Transverse colon (tissue), 4 donors: ENCODE results near the gene MAF. TPM values are rescaled to one million over a fixed set of nuclear protein-coding genes. Genes with fewer than 3 reads are reported as not detected.

Experiments used
- DNase-seq: peaks from one replicate; pipeline ENCODE4 v3.0.0-alpha.2; 2019
- H3K27ac ChIP-seq, 4 donors: fragments of 200-600 bp; sonication (generic); 2 replicates each; pipeline ENCODE4 v1.5.1; 2016 to 2018; ENCODE audit warnings: inconsistent platforms in 4 of 4
- H3K27me3 ChIP-seq: fragments of 200-600 bp; sonication (generic); 2 replicates; pipeline ENCODE4 v1.5.1; 2017; ENCODE audit warnings: inconsistent platforms
- H3K36me3 ChIP-seq, 4 donors: fragments of 200-600 bp; sonication (generic); 2 replicates each; pipeline ENCODE4 v1.5.1; 2017 to 2019; ENCODE audit warnings: inconsistent platforms in 4 of 4
- H3K4me1 ChIP-seq, 4 donors: fragments of 200-600 bp; sonication (generic); 2 replicates each; pipeline ENCODE4 v1.5.1; 2017 to 2020; ENCODE audit warnings: inconsistent platforms in 4 of 4
- H3K4me3 ChIP-seq, 4 donors: fragments of 200-600 bp; sonication (generic); 1 replicate in 1 of 4; 2 replicates in 3 of 4; pipeline versions ENCODE4 v1.5.1 to v1.6.1; 2017 to 2019; ENCODE audit warnings: inconsistent platforms in 4 of 4
- H3K9me3 ChIP-seq, 2 donors: fragments of 200-600 bp; sonication (generic); 2 replicates each; pipeline ENCODE4 v1.5.1; 2017 to 2019; ENCODE audit warnings: inconsistent platforms in 2 of 2
- EP300 ChIP-seq: sonication (generic); formaldehyde crosslinking; IDR thresholded peaks from one replicate; pipeline ENCODE4 v1.6.1; 2017; ENCODE audit warnings: antibody characterized with exemption, low read depth
- POLR2A ChIP-seq: fragments of 450-650 bp; IDR thresholded peaks from one replicate; pipeline ENCODE4 v1.6.1; 2016; ENCODE audit warnings: antibody characterized with exemption, mild to moderate bottlenecking, moderate library complexity
- POLR2AphosphoS5 ChIP-seq, 3 donors: sonication (generic); formaldehyde crosslinking; IDR thresholded peaks; one replicate each; pipeline ENCODE4 v1.6.1; 2016; ENCODE audit warnings: antibody characterized with exemption in 3 of 3
- WGBS, 2 donors: methylation state at CpG; one replicate each; pipeline ENCODE4 v1.1.5; 2018; ENCODE audit warnings: low coverage in 1 of 2; 5-methylcytosine and 5-hydroxymethylcytosine counted together
- in situ Hi-C, 4 donors: fragments of 200-750 bp; cut with MboI; loops; one replicate each; pipeline versions ENCODE4 v1.15.0 to v1.15.1; 2017; ENCODE audit warnings: low sequenced_read_pairs in 3 of 4, low pct_ligation_motif_present in 1 of 4, low pct_unique_long_range_greater_than_20kb in 1 of 4
- intact Hi-C: fragments of 100-400 bp; cut with DNase I; formaldehyde crosslinking; loops from one replicate; pipeline ENCODE4 v1.15.1; 2023; ENCODE audit warnings: low total_unique reads
- total RNA-seq, 4 donors: library from RNA; depleted of rRNA; stranded (reverse); fragments of >200 nt; gene quantifications; one replicate each; pipeline ENCODE4 v1.1.0, GENCODE V29; 2016
- TF ChIP-seq, protein P1 (sequence below), 5 experiments: fragments of 200-600 bp in 3 of 5; fragments of 450-650 bp in 2 of 5; sonication (generic) in 3 of 5; IDR thresholded peaks; 1 replicate in 2 of 5; 2 replicates in 3 of 5; pipeline ENCODE4 v1.5.1; 2016 to 2017; ENCODE audit warnings: antibody characterized with exemption in 5 of 5, inconsistent platforms in 3 of 5, mild to moderate bottlenecking in 2 of 5, moderate library complexity in 1 of 5

The MAF gene
- total RNA-seq, 4 donors from 2014 or later = 8.4 to 25.2 (median 14.0) TPM

DNA sequence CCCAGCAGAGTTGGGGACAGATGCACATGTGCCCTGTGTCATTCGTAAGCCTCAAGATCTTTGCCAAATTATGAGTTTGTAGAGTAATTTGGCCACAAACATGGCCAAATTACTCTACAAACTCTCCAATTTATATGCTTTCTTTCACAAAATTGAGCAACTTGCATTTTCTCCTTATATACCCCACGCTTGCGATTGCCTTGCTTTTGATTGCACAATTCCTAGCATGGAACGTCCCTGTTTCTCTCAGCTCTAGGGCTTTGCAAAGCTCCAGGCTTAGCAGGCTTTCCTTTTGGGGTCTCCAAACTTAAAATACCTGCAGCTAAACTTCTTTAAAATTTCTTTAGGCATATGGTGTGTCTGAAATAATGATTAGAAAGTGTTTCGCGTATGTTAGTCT, 28.5 kb upstream of the MAF start:
- no peaks in the 10 kb centered on the region for H3K36me3 ChIP-seq
- TF ChIP-seq, protein P1, sequence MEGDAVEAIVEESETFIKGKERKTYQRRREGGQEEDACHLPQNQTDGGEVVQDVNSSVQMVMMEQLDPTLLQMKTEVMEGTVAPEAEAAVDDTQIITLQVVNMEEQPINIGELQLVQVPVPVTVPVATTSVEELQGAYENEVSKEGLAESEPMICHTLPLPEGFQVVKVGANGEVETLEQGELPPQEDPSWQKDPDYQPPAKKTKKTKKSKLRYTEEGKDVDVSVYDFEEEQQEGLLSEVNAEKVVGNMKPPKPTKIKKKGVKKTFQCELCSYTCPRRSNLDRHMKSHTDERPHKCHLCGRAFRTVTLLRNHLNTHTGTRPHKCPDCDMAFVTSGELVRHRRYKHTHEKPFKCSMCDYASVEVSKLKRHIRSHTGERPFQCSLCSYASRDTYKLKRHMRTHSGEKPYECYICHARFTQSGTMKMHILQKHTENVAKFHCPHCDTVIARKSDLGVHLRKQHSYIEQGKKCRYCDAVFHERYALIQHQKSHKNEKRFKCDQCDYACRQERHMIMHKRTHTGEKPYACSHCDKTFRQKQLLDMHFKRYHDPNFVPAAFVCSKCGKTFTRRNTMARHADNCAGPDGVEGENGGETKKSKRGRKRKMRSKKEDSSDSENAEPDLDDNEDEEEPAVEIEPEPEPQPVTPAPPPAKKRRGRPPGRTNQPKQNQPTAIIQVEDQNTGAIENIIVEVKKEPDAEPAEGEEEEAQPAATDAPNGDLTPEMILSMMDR (IDR thresholded peaks at IDR 0.05) = no peak
- TF ChIP-seq POLR2AphosphoS5 (IDR thresholded peaks at IDR 0.05) = no peak
- H3K4me1 ChIP-seq = no peaks in the 10 kb centered on the region
- H3K27me3 ChIP-seq = no peaks in the 10 kb centered on the region
- DNase-seq = no peak
- 84 to 91% methylated on average over 5 to 6 of the region's 6 CpGs for WGBS, 2 donors
- in situ Hi-C loops (loop anchor here in 1 of 4 donors (25.0 kb wide), 1 partner anchor 108 kb away; no protein-coding TSS in a partner anchor), intact Hi-C loops (no loop called here)
- no peak overlapping the region for H3K4me3 ChIP-seq
- no peak overlapping the region for H3K27ac ChIP-seq
- H3K9me3 ChIP-seq = no peaks in the 10 kb centered on the region

DNA sequence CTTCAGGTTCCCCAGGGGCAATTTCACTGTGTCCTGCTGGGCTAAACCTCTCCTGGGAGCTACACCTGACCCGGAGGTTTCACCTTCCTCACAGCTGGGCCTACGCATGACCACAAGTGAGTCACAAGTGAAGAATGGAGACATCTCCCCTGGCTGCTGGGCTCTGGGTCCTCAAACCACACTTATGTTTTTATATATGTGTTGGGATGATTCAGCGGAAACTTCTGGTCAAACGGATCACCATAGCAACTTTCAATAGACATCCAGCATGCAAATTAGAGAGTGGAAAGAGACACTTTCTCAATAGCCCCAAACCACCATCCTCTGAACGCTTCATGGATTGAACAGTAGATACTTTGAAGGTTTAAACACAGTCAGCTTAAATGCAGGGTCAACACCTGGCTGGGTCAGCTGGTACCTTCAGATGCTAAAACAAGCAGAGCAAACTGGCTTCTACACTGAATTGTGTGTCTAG, 28.0 kb upstream of the MAF start:
- Histone ChIP-seq H3K9me3 (no peaks in the 10 kb centered on the region), H3K4me1 (no peaks in the 10 kb centered on the region), H3K27ac (no peak overlapping the region), H3K27me3 (no peaks in the 10 kb centered on the region), H3K36me3 (no peaks in the 10 kb centered on the region), H3K4me3 (no peak overlapping the region)
- in situ Hi-C loops = loop anchor here in 1 of 4 donors (25.0 kb wide), 1 partner anchor 109 kb away; no protein-coding TSS in a partner anchor
- TF ChIP-seq POLR2A (no peak), EP300 (no peak), POLR2AphosphoS5 (IDR thresholded peaks at IDR 0.05) (no peak)
- TF ChIP-seq, protein P1 (IDR thresholded peaks at IDR 0.05) = no peak
- no peak for DNase-seq
- 67 to 75% methylated on average over 4 to 5 of the region's 5 CpGs for WGBS, 2 donors
- intact Hi-C loops = no loop called here

DNA sequence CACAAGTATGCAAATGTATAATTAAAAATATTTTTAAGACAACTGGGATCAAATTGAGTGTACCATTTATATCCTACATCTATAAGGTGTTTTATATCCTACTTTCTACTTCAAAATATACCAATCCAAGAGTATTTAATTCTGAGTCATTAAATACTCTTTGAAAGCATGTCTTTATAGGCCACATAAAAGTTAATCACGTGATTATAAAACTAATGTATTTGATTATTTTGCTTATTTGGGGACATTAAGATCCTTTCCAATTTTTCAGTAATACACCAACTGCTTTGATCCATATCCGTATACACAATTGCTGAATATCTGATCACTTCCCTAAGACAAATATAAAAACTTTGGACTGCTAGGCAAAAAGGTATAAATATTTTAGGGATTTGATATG, 26.6 kb upstream of the MAF start:
- no peak for DNase-seq
- Histone ChIP-seq H3K4me1 (no peaks in the 10 kb centered on the region), H3K4me3 (no peak overlapping the region), H3K36me3 (no peaks in the 10 kb centered on the region), H3K27ac (no peak overlapping the region), H3K27me3 (no peaks in the 10 kb centered on the region), H3K9me3 (no peaks in the 10 kb centered on the region)
- TF ChIP-seq EP300 = no peak
- no peak for TF ChIP-seq POLR2AphosphoS5 (IDR thresholded peaks at IDR 0.05)
- TF ChIP-seq, protein P1 (IDR thresholded peaks at IDR 0.05) = no peak
- TF ChIP-seq POLR2A = no peak
- 85 to 90% methylated on average over 2 of the region's 2 CpGs for WGBS, 2 donors
- in situ Hi-C loops (loop anchor here in 1 of 4 donors (25.0 kb wide), 1 partner anchor 110 kb away; no protein-coding TSS in a partner anchor), intact Hi-C loops (no loop called here)

DNA sequence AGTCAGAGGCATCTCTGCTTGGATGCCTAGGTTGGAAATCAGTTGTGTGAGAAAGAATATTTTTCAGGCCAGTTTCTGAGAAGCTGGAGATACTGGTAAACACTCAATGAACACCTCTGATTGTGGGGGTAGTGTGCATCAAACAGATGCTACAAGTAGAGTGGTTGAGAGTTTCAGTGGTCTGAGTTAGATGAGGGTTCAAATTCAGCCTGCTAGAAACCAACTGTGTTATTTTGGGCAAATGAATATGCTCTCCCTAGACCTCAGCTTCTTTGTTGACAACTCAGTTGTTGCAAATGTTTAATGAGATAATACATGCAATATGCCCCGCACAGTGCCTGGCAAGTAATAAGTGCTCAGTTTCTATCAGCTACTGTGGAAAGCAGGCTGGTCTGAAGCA, 25.2 kb upstream of the MAF start:
- TF ChIP-seq, protein P1 (IDR thresholded peaks at IDR 0.05) = no peak
- no peak for TF ChIP-seq POLR2A
- no peak for TF ChIP-seq POLR2AphosphoS5 (IDR thresholded peaks at IDR 0.05)
- TF ChIP-seq EP300 = no peak
- H3K4me3 ChIP-seq = no peak overlapping the region
- no peaks in the 10 kb centered on the region for H3K9me3 ChIP-seq
- H3K36me3 ChIP-seq = no peaks in the 10 kb centered on the region
- no peak for DNase-seq
- 92% methylated on average over 1 of the region's 1 CpG; no CpG with 5 or more reads in 1 of the 2 donors for WGBS, 2 donors
- H3K27me3 ChIP-seq = peaks cover 2% of the 10 kb centered on the region
- in situ Hi-C loops = loop anchor here in 1 of 4 donors (25.0 kb wide), 1 partner anchor 112 kb away; no protein-coding TSS in a partner anchor
- H3K4me1 ChIP-seq = no peaks in the 10 kb centered on the region
- intact Hi-C loops = no loop called here
- H3K27ac ChIP-seq = no peak overlapping the region
